Esophagus squamous epithelium (tissue), 4 donors: ENCODE data around the gene NLK.

Experiments
- CTCF ChIP-seq, 6 experiments: fragments of 450-650 bp in 4 of 6; fragments of 200-600 bp in 2 of 6; sonication (generic) in 2 of 6; IDR thresholded peaks; one replicate each; pipeline ENCODE4 v1.5.1; 2016 to 2019; ENCODE audit warnings: antibody characterized with exemption in 6 of 6, mild to moderate bottlenecking in 4 of 6, moderate library complexity in 4 of 6
- POLR2A ChIP-seq, 4 donors: fragments of 450-650 bp; IDR thresholded peaks; one replicate each; pipeline ENCODE4 v1.6.1; 2017; ENCODE audit warnings: antibody characterized with exemption in 4 of 4, mild to moderate bottlenecking in 4 of 4, moderate library complexity in 3 of 4

- TF ChIP-seq CTCF (IDR thresholded peaks at IDR 0.05) (no peak), POLR2A (IDR thresholded peaks at IDR 0.05) (no peak)
Observed at GRCh38 chr17:28039251-28039650, 3.2 kb upstream of the NLK start.
